HepG2 (cell line): Measurements from ENCODE around the gene BSN. TPM values are rescaled to one million over a fixed set of nuclear protein-coding genes. Genes with fewer than 3 reads are reported as not detected.

Source experiments
- ATAC-seq: fragments of 200-7000 bp; cut with Tn5 transposase; 3 replicates; pipeline ENCODE4 v1.9.1; 2020; ENCODE audit warnings: mild to moderate bottlenecking, moderate library complexity
- BruUV-seq: library from RNA; stranded (reverse); fragments of 400-500 nt; replicated peaks from 2 replicates; lab custom pipeline; 2021; lab: Mats Ljungman, UMichigan
- CTCF ChIA-PET: fragments of 300-600 bp; formaldehyde crosslinking; extraction: SDS; loops from one replicate; lab custom pipeline; 2021; ENCODE audit warnings: low total read pairs, inconsistent platforms, low intra/inter-chr PET ratio; lab: Yijun Ruan, JAX
- POLR2A ChIA-PET: fragments of 350-600 bp; sonication (Branson Sonifier 250); formaldehyde crosslinking; loops from one replicate; lab custom pipeline; 2020; ENCODE audit warnings: antibody characterized with exemption, inconsistent platforms; lab: Yijun Ruan, JAX
- DNase-seq: peaks from one replicate; pipeline ENCODE4 v3.0.0-alpha.2; 2015; ENCODE audit warnings: low spot score
- FAIRE-seq: peaks from 3 replicates; lab custom pipeline; 2011; peaks lifted over from hg19 to GRCh38; lab: Jason Lieb, UNC
- H2AFZ ChIP-seq: one replicate; pipeline ENCODE4 v1.6.1; 2011; ENCODE audit warnings: low read length, inconsistent platforms
- H3K27ac ChIP-seq: fragments of 300-600 bp; 3 replicates; pipeline ENCODE4 v1.8.0; 2011; ENCODE audit warnings: mixed run types, mild to moderate bottlenecking, mixed read lengths, low read length, inconsistent platforms; ENCODE audit not compliant: insufficient read depth; ENCODE audit errors: extremely low read length
- H3K27me3 ChIP-seq, 2 experiments: fragments of 200-600 bp in 1 of 2; 2 replicates in 1 of 2; 3 replicates in 1 of 2; pipeline versions ENCODE4 v1.6.0 to v1.8.0; 2011; ENCODE audit warnings: low read length in 2 of 2, mild to moderate bottlenecking in 2 of 2, moderate library complexity in 2 of 2, inconsistent platforms in 1 of 2; ENCODE audit not compliant: insufficient read depth in 2 of 2, control insufficient read depth in 1 of 2
- H3K36me3 ChIP-seq, 2 experiments: fragments of 200-600 bp in 1 of 2; replicated peaks in 1 of 2; 2 replicates in 1 of 2; 3 replicates in 1 of 2; pipeline versions ENCODE4 v1.5.1 to v1.8.0; 2011; ENCODE audit warnings: low read length in 2 of 2, inconsistent platforms in 1 of 2; ENCODE audit not compliant: insufficient read depth in 2 of 2, control insufficient read depth in 1 of 2
- H3K4me1 ChIP-seq: 2 replicates; pipeline ENCODE4 v1.5.1; 2012; ENCODE audit warnings: low read length, inconsistent platforms; ENCODE audit not compliant: insufficient read depth
- H3K4me2 ChIP-seq: 2 replicates; pipeline ENCODE4 v1.6.0; 2011; ENCODE audit warnings: low read depth, low read length, inconsistent platforms
- H3K4me3 ChIP-seq, 3 experiments: fragments of 200-600 bp in 1 of 3; sonication (generic), shearing (Covaris generic) in 1 of 3; replicated peaks in 1 of 3; 2 replicates each; pipeline ENCODE4 v1.5.1; 2011 to 2016; ENCODE audit warnings: low read length in 3 of 3, inconsistent platforms in 2 of 3, low read depth in 2 of 3, mild to moderate bottlenecking in 2 of 3, control low read depth in 1 of 3, mixed read lengths in 1 of 3; ENCODE audit not compliant: insufficient read depth in 1 of 3
- H3K79me2 ChIP-seq: one replicate; pipeline ENCODE4 v1.6.1; 2011; ENCODE audit warnings: low read length, inconsistent platforms; ENCODE audit not compliant: insufficient read depth
- H3K9ac ChIP-seq: 2 replicates; pipeline ENCODE4 v1.6.0; 2011; ENCODE audit warnings: mild to moderate bottlenecking, low read depth, low read length, inconsistent platforms; ENCODE audit not compliant: insufficient read depth
- H3K9me3 ChIP-seq: 2 replicates; pipeline ENCODE4 v1.5.1; 2012; ENCODE audit warnings: mild to moderate bottlenecking, low read length
- H4K20me1 ChIP-seq: 2 replicates; pipeline ENCODE4 v1.6.0; 2011; ENCODE audit warnings: inconsistent platforms, mild to moderate bottlenecking, low read length, moderate library complexity; ENCODE audit not compliant: insufficient read depth
- AGO2 ChIP-seq: fragments of 200-400 bp; formaldehyde crosslinking; optimal IDR thresholded peaks from 2 replicates; pipeline ENCODE3; 2017; ENCODE audit warnings: mild to moderate bottlenecking, low read depth, low read length, moderate library complexity
- AKAP8 ChIP-seq: sonication (generic); formaldehyde crosslinking; IDR thresholded peaks from 2 replicates; pipeline ENCODE4 v1.5.1; 2020; ENCODE audit warnings: mild to moderate bottlenecking, missing genetic modification reagents
- EZH2 ChIP-seq: conservative IDR thresholded peaks from 2 replicates; pipeline ENCODE4 v1.6.1; 2012; ENCODE audit warnings: mild to moderate bottlenecking, low read depth, low read length, moderate library complexity
- MIER2 ChIP-seq: IDR thresholded peaks from 2 replicates; pipeline ENCODE4 v1.6.1; 2016; ENCODE audit warnings: missing biosample characterization, missing genetic modification reagents
- POLR2AphosphoS5 ChIP-seq: IDR thresholded peaks from 2 replicates; pipeline ENCODE4 v1.6.1; 2012; ENCODE audit warnings: low read depth, low read length
- RBM22 ChIP-seq: fragments of 200-400 bp; formaldehyde crosslinking; optimal IDR thresholded peaks from 2 replicates; pipeline ENCODE3; 2017; ENCODE audit warnings: mild to moderate bottlenecking, low read length, moderate library complexity
- STAG1 ChIP-seq: sonication (generic); formaldehyde crosslinking; IDR thresholded peaks from 2 replicates; pipeline ENCODE4 v1.4.0; 2020; ENCODE audit warnings: missing genetic modification reagents
- ZBTB1 ChIP-seq: sonication (generic); formaldehyde crosslinking; IDR thresholded peaks from 2 replicates; pipeline ENCODE4 v1.4.0; 2020; ENCODE audit warnings: missing genetic modification reagents, borderline replicate concordance
- ZNF333 ChIP-seq: sonication (generic); formaldehyde crosslinking; IDR thresholded peaks from 2 replicates; pipeline ENCODE4 v1.4.0; 2020; ENCODE audit warnings: mild to moderate bottlenecking, missing genetic modification reagents, borderline replicate concordance
- ZNF501 ChIP-seq: sonication (generic); formaldehyde crosslinking; IDR thresholded peaks from 2 replicates; pipeline ENCODE4 v1.5.1; 2020; ENCODE audit warnings: mild to moderate bottlenecking, moderate library complexity, missing genetic modification reagents
- ZNF687 ChIP-seq: sonication (generic); formaldehyde crosslinking; IDR thresholded peaks from 2 replicates; pipeline ENCODE4 v1.5.1; 2020; ENCODE audit warnings: mild to moderate bottlenecking, missing genetic modification reagents, moderate library complexity
- WGBS: methylation state at CpG from one replicate; pipeline ENCODE4 v1.1.6; 2017; ENCODE audit warnings: low lambda C conversion rate; 5-methylcytosine and 5-hydroxymethylcytosine counted together
- in situ Hi-C: cut with HindIII; loops from 2 replicates; pipeline ENCODE4 v1.10.0; 2017; ENCODE audit warnings: low pct_unique_long_range_greater_than_20kb; ENCODE audit not compliant: extremely low pct_ligation_motif_present
- intact Hi-C: fragments of 100-400 bp; cut with micrococcal nuclease; formaldehyde crosslinking; loops from one replicate; pipeline ENCODE4 v1.10.0; 2022; ENCODE audit not compliant: unreplicated experiment
- polyA plus RNA-seq, 8 experiments: library from polyadenylated mRNA; depleted of rRNA in 3 of 8; stranded (reverse) in 7 of 8; unstranded in 1 of 8; fragments of >200 nt; fragmentation: Illumina TruSeq in 4 of 8; extraction: Trizol in 4 of 8; gene quantifications; 2 replicates each; pipeline versions ENCODE4 v1.2.1 to v1.2.3, GENCODE V29; 2011 to 2016; ENCODE audit warnings: low read depth in 4 of 8, missing spikeins in 1 of 8, mixed read lengths in 1 of 8; ENCODE audit not compliant: insufficient read depth in 1 of 8
- total RNA-seq, 5 experiments: library from RNA; depleted of rRNA; stranded (reverse); fragments of >200 nt; fragmentation: Illumina TruSeq; extraction: Trizol; gene quantifications; 2 replicates each; pipeline ENCODE4 v1.2.3, GENCODE V29; 2016; ENCODE audit warnings: low read depth in 1 of 5

Gene BSN
- total and polyA plus RNA-seq, 2 of the 13 experiments (the other 11 are each of a cell fraction or from before 2014, with no cell fraction given) = 0.42 to 0.86 TPM

- TSS peak; percentile 46 for BruUV-seq
- H3K79me2 ChIP-seq = peaks cover 22% of the 10 kb centered on the region
- TF ChIP-seq AGO2 (peak; percentile 22), EZH2 (no peak), STAG1 (CRISPR knock-in tag) (no peak)
- TF ChIP-seq, all 625 proteins: peak for 1
- peaks cover 31 to 54% of the 10 kb centered on the region in 2 experiments for H3K36me3 ChIP-seq
- ATAC-seq = no peak
- intact Hi-C loops (loop anchor here (2.0 kb wide), 1 partner anchor 49 kb away; no protein-coding TSS in a partner anchor), in situ Hi-C loops (loop anchor here (10.0 kb wide), 1 partner anchor 111 kb away; no protein-coding TSS in a partner anchor)
- no peak for FAIRE-seq
- H3K27me3 ChIP-seq = no peaks in the 10 kb centered on the region
- POLR2A ChIA-PET = interaction anchor here (1.7 kb wide), 1 partner anchor 136 kb away, joined by 3 read pairs; no protein-coding TSS in a partner anchor
- H3K27ac ChIP-seq = no peak overlapping the region
- no peak overlapping the region; a peak in 1 of 6 replicates for H3K4me3 ChIP-seq
- H4K20me1 ChIP-seq = no peaks in the 10 kb centered on the region
- CTCF ChIA-PET = no interaction called here
- no peaks in the 10 kb centered on the region for H3K9me3 ChIP-seq
- H3K4me2 ChIP-seq = 0 out of 2 replicates have a peak overlapping the region, but pooled peaks have one; percentile 91
- H3K4me1 ChIP-seq = peaks cover 43% of the 10 kb centered on the region
- H2AFZ ChIP-seq = no peak overlapping the region
- DNase-seq = no peak
- peak overlapping the region; percentile 40; the same call in 1 of the 2 replicates for H3K9ac ChIP-seq
- no CpG with 5 or more reads among the region's 11 CpGs for WGBS
Measured at GRCh38 chr3:49675912-49676311, 121.6 kb downstream of the BSN start.

- CTCF ChIA-PET = no interaction called here
- in situ Hi-C loops (no loop called here), intact Hi-C loops (no loop called here)
- no peak overlapping the region for H3K4me2 ChIP-seq
- ATAC-seq (no peak), FAIRE-seq (no peak), DNase-seq (no peak)
- no peak overlapping the region for H3K4me3 ChIP-seq
- H3K9me3 ChIP-seq = no peaks in the 10 kb centered on the region
- H3K27me3 ChIP-seq = no peaks in the 10 kb centered on the region
- POLR2A ChIA-PET = no interaction called here
- peaks cover 9% of the 10 kb centered on the region for H3K79me2 ChIP-seq
- TF ChIP-seq ZNF501 (CRISPR knock-in tag) = 0 out of 2 replicates have a peak, but pooled peaks have one; percentile 21
- TF ChIP-seq ZNF333 = 0 out of 2 replicates have a peak, but pooled peaks have one; percentile 28
- TF ChIP-seq ZBTB1 = no peak
- TF ChIP-seq ZNF687 (CRISPR knock-in tag) = no peak; the same call in 1 of the 2 replicates
- TF ChIP-seq RBM22 = peak; percentile 57
- no peak for TF ChIP-seq MIER2 (CRISPR knock-in tag)
- 0 out of 2 replicates have a peak, but pooled peaks have one; percentile 60 for TF ChIP-seq AKAP8
- peak; percentile 8; the same call in 1 of the 2 replicates for TF ChIP-seq POLR2AphosphoS5
- BruUV-seq = no TSS peak
- peaks cover 47 to 82% of the 10 kb centered on the region in 2 experiments for H3K36me3 ChIP-seq
- no peak overlapping the region for H3K27ac ChIP-seq
- H3K9ac ChIP-seq = no peak overlapping the region
- whole genome bisulfite sequencing = 84% methylated on average over 2 of the region's 7 CpGs
- H2AFZ ChIP-seq = no peak overlapping the region
- peaks cover 3% of the 10 kb centered on the region; the same call in 1 of the 2 replicates for H4K20me1 ChIP-seq
- H3K4me1 ChIP-seq = peaks cover 30% of the 10 kb centered on the region
Measured at GRCh38 chr3:49680493-49681231, 126.4 kb downstream of the BSN start.
